HEK293 (cell line): ENCODE data around the gene LRRC34.

Experiments
- CTCF ChIA-PET: fragments of 350-600 bp; formaldehyde crosslinking; extraction: SDS; loops from one replicate; lab custom pipeline; 2021; ENCODE audit warnings: antibody characterized with exemption; lab: Yijun Ruan, JAX
- POLR2A ChIA-PET: fragments of 300-600 bp; formaldehyde crosslinking; extraction: SDS; loops from one replicate; lab custom pipeline; 2020; ENCODE audit warnings: antibody characterized with exemption, inconsistent platforms; lab: Yijun Ruan, JAX
- H3K27ac ChIP-seq: fragments of 200-500 bp; sonication (Bioruptor generic); 2 replicates; pipeline ENCODE4 v1.5.1; 2014; ENCODE audit warnings: low read depth, low read length, control low read depth, inconsistent platforms; ENCODE audit errors: extremely low read depth
- H3K36me3 ChIP-seq, 2 experiments: fragments of 200-500 bp in 1 of 2; sonication (Bioruptor generic) in 1 of 2; 1 replicate in 1 of 2; 2 replicates in 1 of 2; pipeline ENCODE4 v1.5.1; 2014 to 2017; ENCODE audit warnings: inconsistent platforms in 2 of 2, low read length in 2 of 2; ENCODE audit not compliant: control insufficient read depth in 2 of 2, insufficient read depth in 1 of 2
- H3K4me1 ChIP-seq: fragments of 200-500 bp; sonication (Bioruptor generic); 2 replicates; pipeline ENCODE4 v1.5.1; 2014; ENCODE audit warnings: mild to moderate bottlenecking, low read length, inconsistent platforms; ENCODE audit not compliant: control insufficient read depth, insufficient read depth
- H3K4me3 ChIP-seq: 2 replicates; pipeline ENCODE4 v1.5.1; 2011; ENCODE audit warnings: low read depth, mild to moderate bottlenecking, control low read depth, low read length, moderate library complexity
- H3K9me3 ChIP-seq: fragments of 200-500 bp; sonication (Bioruptor generic); 2 replicates; pipeline ENCODE4 v1.5.1; 2014; ENCODE audit warnings: low read depth, low read length, inconsistent platforms; ENCODE audit not compliant: control insufficient read depth, insufficient read depth
- CTCF ChIP-seq: fragments of 450-650 bp; formaldehyde crosslinking; IDR thresholded peaks from 2 replicates; pipeline ENCODE4 v1.5.1; 2016; ENCODE audit warnings: missing biosample characterization, missing genetic modification characterization
- ELK4 ChIP-seq: IDR thresholded peaks from 2 replicates; pipeline ENCODE4 v1.6.1; 2011; ENCODE audit warnings: mild to moderate bottlenecking, low read depth, low read length, borderline replicate concordance
- ZBTB7A ChIP-seq: fragments of 450-650 bp; formaldehyde crosslinking; IDR thresholded peaks from 2 replicates; pipeline ENCODE4 v1.5.1; 2016; ENCODE audit warnings: low read depth, missing biosample characterization, missing genetic modification characterization
- ZNF174 ChIP-seq: fragments of 450-650 bp; formaldehyde crosslinking; IDR thresholded peaks from 2 replicates; pipeline ENCODE4 v1.5.0; 2017; ENCODE audit warnings: missing biosample characterization, mild to moderate bottlenecking, missing genetic modification characterization
- ZNF24 ChIP-seq: fragments of 450-650 bp; formaldehyde crosslinking; IDR thresholded peaks from 2 replicates; pipeline ENCODE4 v1.5.1; 2016; ENCODE audit warnings: missing biosample characterization, missing genetic modification characterization
- ZNF324 ChIP-seq: fragments of 450-650 bp; formaldehyde crosslinking; IDR thresholded peaks from 2 replicates; pipeline ENCODE4 v1.5.1; 2016; ENCODE audit warnings: missing biosample characterization, missing genetic modification characterization
- ZNF549 ChIP-seq: fragments of 450-650 bp; IDR thresholded peaks from 2 replicates; pipeline ENCODE4 v1.5.1; 2018; ENCODE audit warnings: missing biosample characterization, missing genetic modification characterization, mild to moderate bottlenecking, inconsistent platforms, moderate library complexity
- ZNF571 ChIP-seq: fragments of 450-650 bp; formaldehyde crosslinking; IDR thresholded peaks from 2 replicates; pipeline ENCODE4 v1.5.0; 2017; ENCODE audit warnings: missing biosample characterization, missing genetic modification characterization
- ZNF585B ChIP-seq: fragments of 450-650 bp; formaldehyde crosslinking; IDR thresholded peaks from 2 replicates; pipeline ENCODE4 v1.5.1; 2016; ENCODE audit warnings: missing biosample characterization, missing genetic modification characterization
- ZNF629 ChIP-seq: fragments of 450-650 bp; formaldehyde crosslinking; IDR thresholded peaks from 2 replicates; pipeline ENCODE4 v1.5.1; 2017; ENCODE audit warnings: missing biosample characterization, missing genetic modification characterization
- ZNF664 ChIP-seq: fragments of 450-650 bp; formaldehyde crosslinking; IDR thresholded peaks from 2 replicates; pipeline ENCODE4 v1.5.1; 2016; ENCODE audit warnings: missing biosample characterization, missing genetic modification characterization
- TF ChIP-seq, protein P1 (sequence below): fragments of 450-650 bp; formaldehyde crosslinking; conservative IDR thresholded peaks from 2 replicates; pipeline ENCODE4 v1.5.1; 2016; ENCODE audit warnings: low read depth, missing biosample characterization, missing genetic modification characterization
- TF ChIP-seq, protein P2 (sequence below): fragments of 450-650 bp; formaldehyde crosslinking; conservative IDR thresholded peaks from 2 replicates; pipeline ENCODE4 v1.5.1; 2016; ENCODE audit warnings: low read depth, missing biosample characterization, missing genetic modification characterization

Gene LRRC34

DNA sequence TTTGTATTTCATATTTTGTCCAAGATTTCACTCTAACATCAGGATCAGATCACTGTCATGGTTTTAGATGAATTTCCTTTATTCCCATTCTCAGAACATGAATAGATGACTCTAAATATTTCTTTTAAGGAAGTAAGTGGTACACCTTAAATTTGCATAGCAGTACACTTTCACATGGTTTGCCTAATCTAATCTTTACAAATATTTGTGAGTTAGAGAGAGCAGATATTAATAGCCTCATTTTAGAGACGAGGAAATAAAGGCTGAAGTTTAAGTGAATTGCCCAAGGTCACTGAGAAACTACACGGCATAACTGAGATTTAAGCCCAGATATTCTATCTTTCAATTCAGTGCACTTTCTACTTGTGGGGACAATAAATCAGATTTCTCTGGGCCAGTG, 62.0 kb downstream of the LRRC34 start (continued):
- TF ChIP-seq ZNF174 (tag by site-specific recombination): no peak
- TF ChIP-seq ZNF324: no peak
- TF ChIP-seq, protein P1, sequence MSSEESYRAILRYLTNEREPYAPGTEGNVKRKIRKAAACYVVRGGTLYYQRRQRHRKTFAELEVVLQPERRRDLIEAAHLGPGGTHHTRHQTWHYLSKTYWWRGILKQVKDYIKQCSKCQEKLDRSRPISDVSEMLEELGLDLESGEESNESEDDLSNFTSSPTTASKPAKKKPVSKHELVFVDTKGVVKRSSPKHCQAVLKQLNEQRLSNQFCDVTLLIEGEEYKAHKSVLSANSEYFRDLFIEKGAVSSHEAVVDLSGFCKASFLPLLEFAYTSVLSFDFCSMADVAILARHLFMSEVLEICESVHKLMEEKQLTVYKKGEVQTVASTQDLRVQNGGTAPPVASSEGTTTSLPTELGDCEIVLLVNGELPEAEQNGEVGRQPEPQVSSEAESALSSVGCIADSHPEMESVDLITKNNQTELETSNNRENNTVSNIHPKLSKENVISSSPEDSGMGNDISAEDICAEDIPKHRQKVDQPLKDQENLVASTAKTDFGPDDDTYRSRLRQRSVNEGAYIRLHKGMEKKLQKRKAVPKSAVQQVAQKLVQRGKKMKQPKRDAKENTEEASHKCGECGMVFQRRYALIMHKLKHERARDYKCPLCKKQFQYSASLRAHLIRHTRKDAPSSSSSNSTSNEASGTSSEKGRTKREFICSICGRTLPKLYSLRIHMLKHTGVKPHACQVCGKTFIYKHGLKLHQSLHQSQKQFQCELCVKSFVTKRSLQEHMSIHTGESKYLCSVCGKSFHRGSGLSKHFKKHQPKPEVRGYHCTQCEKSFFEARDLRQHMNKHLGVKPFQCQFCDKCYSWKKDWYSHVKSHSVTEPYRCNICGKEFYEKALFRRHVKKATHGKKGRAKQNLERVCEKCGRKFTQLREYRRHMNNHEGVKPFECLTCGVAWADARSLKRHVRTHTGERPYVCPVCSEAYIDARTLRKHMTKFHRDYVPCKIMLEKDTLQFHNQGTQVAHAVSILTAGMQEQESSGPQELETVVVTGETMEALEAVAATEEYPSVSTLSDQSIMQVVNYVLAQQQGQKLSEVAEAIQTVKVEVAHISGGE (tag by site-specific recombination): no peak
- TF ChIP-seq ZNF629 (tag by site-specific recombination): no peak
- no peak for TF ChIP-seq ZNF664 (tag by site-specific recombination)
- no peak for TF ChIP-seq ELK4
- TF ChIP-seq ZNF571 (tag by site-specific recombination): no peak

- ChIA-PET CTCF (no interaction called here), POLR2A (no interaction called here)
- Histone ChIP-seq H3K4me1 (no peaks in the 10 kb centered on the region), H3K9me3 (no peaks in the 10 kb centered on the region), H3K27ac (no peak overlapping the region), H3K4me3 (no peak overlapping the region), H3K36me3 (no peaks in the 10 kb centered on the region)
- TF ChIP-seq ZNF549 (tag by site-specific recombination) (no peak), ZNF585B (no peak), ZNF24 (tag by site-specific recombination) (no peak), CTCF (tag by site-specific recombination) (no peak)
- TF ChIP-seq, protein P2, sequence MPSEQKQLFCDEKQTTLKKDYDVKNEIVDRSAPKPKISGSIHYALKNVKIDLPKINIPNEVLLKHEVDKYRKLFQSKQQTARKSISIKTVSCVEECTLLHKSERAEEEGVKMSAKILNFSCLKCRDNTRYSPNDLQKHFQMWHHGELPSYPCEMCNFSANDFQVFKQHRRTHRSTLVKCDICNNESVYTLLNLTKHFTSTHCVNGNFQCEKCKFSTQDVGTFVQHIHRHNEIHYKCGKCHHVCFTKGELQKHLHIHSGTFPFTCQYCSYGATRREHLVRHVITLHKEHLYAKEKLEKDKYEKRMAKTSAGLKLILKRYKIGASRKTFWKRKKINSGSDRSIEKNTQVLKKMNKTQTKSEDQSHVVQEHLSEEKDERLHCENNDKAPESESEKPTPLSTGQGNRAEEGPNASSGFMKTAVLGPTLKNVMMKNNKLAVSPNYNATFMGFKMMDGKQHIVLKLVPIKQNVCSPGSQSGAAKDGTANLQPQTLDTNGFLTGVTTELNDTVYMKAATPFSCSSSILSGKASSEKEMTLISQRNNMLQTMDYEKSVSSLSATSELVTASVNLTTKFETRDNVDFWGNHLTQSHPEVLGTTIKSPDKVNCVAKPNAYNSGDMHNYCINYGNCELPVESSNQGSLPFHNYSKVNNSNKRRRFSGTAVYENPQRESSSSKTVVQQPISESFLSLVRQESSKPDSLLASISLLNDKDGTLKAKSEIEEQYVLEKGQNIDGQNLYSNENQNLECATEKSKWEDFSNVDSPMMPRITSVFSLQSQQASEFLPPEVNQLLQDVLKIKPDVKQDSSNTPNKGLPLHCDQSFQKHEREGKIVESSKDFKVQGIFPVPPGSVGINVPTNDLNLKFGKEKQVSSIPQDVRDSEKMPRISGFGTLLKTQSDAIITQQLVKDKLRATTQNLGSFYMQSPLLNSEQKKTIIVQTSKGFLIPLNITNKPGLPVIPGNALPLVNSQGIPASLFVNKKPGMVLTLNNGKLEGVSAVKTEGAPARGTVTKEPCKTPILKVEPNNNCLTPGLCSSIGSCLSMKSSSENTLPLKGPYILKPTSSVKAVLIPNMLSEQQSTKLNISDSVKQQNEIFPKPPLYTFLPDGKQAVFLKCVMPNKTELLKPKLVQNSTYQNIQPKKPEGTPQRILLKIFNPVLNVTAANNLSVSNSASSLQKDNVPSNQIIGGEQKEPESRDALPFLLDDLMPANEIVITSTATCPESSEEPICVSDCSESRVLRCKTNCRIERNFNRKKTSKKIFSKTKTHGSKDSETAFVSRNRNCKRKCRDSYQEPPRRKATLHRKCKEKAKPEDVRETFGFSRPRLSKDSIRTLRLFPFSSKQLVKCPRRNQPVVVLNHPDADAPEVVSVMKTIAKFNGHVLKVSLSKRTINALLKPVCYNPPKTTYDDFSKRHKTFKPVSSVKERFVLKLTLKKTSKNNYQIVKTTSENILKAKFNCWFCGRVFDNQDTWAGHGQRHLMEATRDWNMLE (tag by site-specific recombination): no peak
Observed at GRCh38 chr3:169748670-169749069, 64.0 kb downstream of the LRRC34 start.

DNA sequence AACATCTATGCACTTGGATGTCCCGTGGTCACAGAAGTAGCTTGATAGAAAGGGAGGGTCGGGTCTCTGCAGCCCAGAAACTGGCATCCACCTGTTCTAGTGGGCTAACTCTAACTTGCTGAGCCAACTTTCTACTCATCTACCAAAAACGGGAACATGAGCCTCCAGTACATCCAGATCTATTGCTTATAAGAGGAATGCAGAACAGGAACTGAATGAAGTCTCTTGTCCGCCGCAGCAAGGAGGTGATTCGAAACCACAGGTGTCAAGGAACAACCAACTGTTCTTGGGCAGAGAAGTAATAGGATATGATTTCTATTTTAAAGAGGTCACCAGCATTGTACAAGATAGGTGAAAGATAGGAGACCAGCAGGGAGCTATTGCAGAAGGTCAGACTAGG, 65.8 kb downstream of the LRRC34 start:
- Histone ChIP-seq H3K36me3 (no peaks in the 10 kb centered on the region), H3K4me1 (no peaks in the 10 kb centered on the region), H3K4me3 (no peak overlapping the region), H3K27ac (no peak overlapping the region), H3K9me3 (no peaks in the 10 kb centered on the region)
- TF ChIP-seq ZBTB7A: no peak
- ChIA-PET CTCF (interaction anchor here (0.6 kb wide), 1 partner anchor 815 kb away, joined by 3 read pairs; no protein-coding TSS in a partner anchor), POLR2A (no interaction called here)
